Smooth muscle cell of the coronary artery (primary cell): ENCODE measurements around the gene HTR1B. TPM values are rescaled to one million over a fixed set of nuclear protein-coding genes. Genes with fewer than 3 reads are reported as not detected.

ENCODE experiments used
- total RNA-seq: library from RNA; depleted of rRNA; stranded (reverse); fragments of >200 nt; gene quantifications from 2 replicates; pipeline ENCODE4 v1.2.3, GENCODE V29; 2014; ENCODE audit warnings: low replicate concordance

Gene HTR1B, protein sequence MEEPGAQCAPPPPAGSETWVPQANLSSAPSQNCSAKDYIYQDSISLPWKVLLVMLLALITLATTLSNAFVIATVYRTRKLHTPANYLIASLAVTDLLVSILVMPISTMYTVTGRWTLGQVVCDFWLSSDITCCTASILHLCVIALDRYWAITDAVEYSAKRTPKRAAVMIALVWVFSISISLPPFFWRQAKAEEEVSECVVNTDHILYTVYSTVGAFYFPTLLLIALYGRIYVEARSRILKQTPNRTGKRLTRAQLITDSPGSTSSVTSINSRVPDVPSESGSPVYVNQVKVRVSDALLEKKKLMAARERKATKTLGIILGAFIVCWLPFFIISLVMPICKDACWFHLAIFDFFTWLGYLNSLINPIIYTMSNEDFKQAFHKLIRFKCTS
- total RNA-seq: 0.08 TPM in 1 of 2 replicates, not detected in the other

DNA sequence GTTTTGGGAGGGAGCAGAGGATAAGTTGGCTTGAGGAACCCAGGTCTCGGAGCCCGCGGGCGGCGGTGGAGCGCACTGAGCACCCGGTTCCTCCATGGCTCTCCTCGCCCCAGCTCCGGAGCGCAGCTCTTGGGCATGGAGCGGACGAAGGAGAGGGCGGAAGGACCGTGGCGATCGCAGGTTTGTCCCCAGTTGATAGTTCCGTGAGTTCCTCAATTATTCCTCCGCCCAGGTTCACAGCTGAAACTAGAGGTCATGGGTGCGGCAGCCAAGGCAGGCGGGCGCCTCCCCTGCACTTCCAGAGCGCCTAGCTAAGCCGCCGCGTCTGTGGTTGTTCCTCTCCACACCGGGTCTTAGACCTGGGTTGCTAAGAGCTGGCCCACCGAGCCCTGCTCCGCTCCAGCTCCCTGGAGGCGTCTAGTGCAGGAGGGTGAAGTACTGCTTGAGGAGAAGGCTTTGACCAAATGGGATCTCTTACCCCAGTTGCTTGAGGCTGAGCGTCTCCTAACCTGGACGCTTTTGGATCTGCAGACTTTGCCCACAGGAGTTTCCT, at the start of gene HTR1B:
HTR1B (minus strand) TSS at position 184 of the 553 bp plus-strand sequence; CDS start at position 96, 88 bp downstream.

Other genes starting within 250 kb of the HTR1B start
- gene MEI4, start 189.5 kb upstream of the HTR1B start, total RNA-seq: not detected in 2 replicates